ENCODE results near the gene LEF1. TPM values are rescaled to one million over a fixed set of nuclear protein-coding genes. Genes with fewer than 3 reads are reported as not detected.

Gene LEF1
- total and polyA plus RNA-seq, 2 donors (not counting 1 experiment from before 2014, with no cell fraction given), result 2.4 to 5.1 TPM

DNA sequence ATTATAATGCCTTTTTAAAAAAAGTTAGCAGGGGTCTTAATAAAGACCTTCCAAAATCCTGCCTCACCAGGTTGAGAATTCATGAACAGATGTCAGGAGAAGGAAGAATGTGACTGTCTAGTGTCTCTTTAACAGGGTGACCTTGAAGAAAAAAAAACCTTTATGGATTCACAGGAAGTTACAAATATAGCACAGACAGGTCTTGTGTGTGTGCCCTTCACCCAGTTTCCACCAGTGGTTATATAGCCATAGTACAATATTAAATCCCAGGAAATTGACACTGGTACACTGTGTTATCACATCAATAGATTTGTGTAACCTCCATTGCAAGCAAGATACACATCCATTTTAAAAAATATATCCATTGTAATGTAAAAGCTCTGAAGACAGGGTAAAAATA is 135.4 kb downstream of the LEF1 start:
- Histone ChIP-seq H3K4me2 (replicated peaks; ENCODE audit: low read depth, low read length, poor library complexity, severe bottlenecking) (no peak overlapping the region), H3K9me3 (ENCODE audit: control extremely low read depth in 1 of 3, control insufficient read depth in 2 of 3, insufficient read depth in 1 of 3, low read length in 2 of 3) (no peaks in the 10 kb centered on the region), H2AFZ (ENCODE audit: insufficient read depth, low read depth, low read length, poor library complexity, severe bottlenecking) (no peak overlapping the region), H4K20me1 (ENCODE audit: control insufficient read depth, insufficient read depth, low read length, poor library complexity, severe bottlenecking) (no peaks in the 10 kb centered on the region), H3K79me2 (ENCODE audit: control insufficient read depth, insufficient read depth, low read length) (no peaks in the 10 kb centered on the region), H3K27ac (ENCODE audit: low read length in 2 of 2) (no peak overlapping the region), H3K36me3 (replicated peaks in 1 of 2; ENCODE audit: control extremely low read depth in 1 of 2, control insufficient read depth in 1 of 2, extremely low read depth in 1 of 2, insufficient read depth in 2 of 2, low read length in 1 of 2) (peaks cover 1 to 30% of the 10 kb centered on the region in 2 experiments), H3K9ac (ENCODE audit: low read length) (no peak overlapping the region), H3K4me3 (ENCODE audit: control extremely low read depth in 1 of 5, extremely low read depth in 1 of 5, insufficient read depth in 1 of 5, low read depth in 2 of 5, low read length in 4 of 5) (no peak overlapping the region), H3K27me3 (replicated peaks in 1 of 4; ENCODE audit: control extremely low read depth in 1 of 4, control insufficient read depth in 3 of 4, insufficient read depth in 4 of 4, low read length in 3 of 4) (no peaks in the 10 kb centered on the region), H3K4me1 (ENCODE audit: control insufficient read depth in 2 of 2, insufficient read depth in 2 of 2, low read length in 2 of 2) (peaks cover 0 to 13% of the 10 kb centered on the region in 2 donors)
- TF ChIP-seq EZH2 (IDR thresholded peaks at IDR 0.05; ENCODE audit: borderline replicate concordance, insufficient read depth, low read depth, low read length, poor library complexity, severe bottlenecking), result no peak
- TF ChIP-seq, protein P1, sequence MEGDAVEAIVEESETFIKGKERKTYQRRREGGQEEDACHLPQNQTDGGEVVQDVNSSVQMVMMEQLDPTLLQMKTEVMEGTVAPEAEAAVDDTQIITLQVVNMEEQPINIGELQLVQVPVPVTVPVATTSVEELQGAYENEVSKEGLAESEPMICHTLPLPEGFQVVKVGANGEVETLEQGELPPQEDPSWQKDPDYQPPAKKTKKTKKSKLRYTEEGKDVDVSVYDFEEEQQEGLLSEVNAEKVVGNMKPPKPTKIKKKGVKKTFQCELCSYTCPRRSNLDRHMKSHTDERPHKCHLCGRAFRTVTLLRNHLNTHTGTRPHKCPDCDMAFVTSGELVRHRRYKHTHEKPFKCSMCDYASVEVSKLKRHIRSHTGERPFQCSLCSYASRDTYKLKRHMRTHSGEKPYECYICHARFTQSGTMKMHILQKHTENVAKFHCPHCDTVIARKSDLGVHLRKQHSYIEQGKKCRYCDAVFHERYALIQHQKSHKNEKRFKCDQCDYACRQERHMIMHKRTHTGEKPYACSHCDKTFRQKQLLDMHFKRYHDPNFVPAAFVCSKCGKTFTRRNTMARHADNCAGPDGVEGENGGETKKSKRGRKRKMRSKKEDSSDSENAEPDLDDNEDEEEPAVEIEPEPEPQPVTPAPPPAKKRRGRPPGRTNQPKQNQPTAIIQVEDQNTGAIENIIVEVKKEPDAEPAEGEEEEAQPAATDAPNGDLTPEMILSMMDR (IDR thresholded peaks at IDR 0.05), result no peak
- ATAC-seq (ENCODE audit: low read depth) (no peak), DNase-seq (no peak)
- Mint-ChIP-seq H3K27me3 (no peaks in the 10 kb centered on the region), H3K4me1 (peaks cover 10% of the 10 kb centered on the region), H3K27ac (no peak overlapping the region), H3K9me3 (ENCODE audit: insufficient read depth) (no peaks in the 10 kb centered on the region), H3K4me3 (no peak overlapping the region)
- ChIA-PET CTCF (interaction anchor here (5.4 kb wide), 1 partner anchor 13 kb away, joined by 26 read pairs; no protein-coding TSS in a partner anchor), POLR2A (no interaction called here)
- intact Hi-C loops (cut with micrococcal nuclease), result loop anchor here (5.0 kb wide), 1 partner anchor 539 kb away; no protein-coding TSS in a partner anchor

- H3K9ac ChIP-seq (ENCODE audit: low read length), result no peak overlapping the region
- no peak overlapping the region for H3K27ac Mint-ChIP-seq
- no peak overlapping the region for H3K4me3 Mint-ChIP-seq
- no peak overlapping the region for H3K4me3 ChIP-seq (ENCODE audit: control extremely low read depth in 1 of 5, extremely low read depth in 1 of 5, insufficient read depth in 1 of 5, low read depth in 2 of 5, low read length in 4 of 5)
- no peaks in the 10 kb centered on the region for H3K79me2 ChIP-seq (ENCODE audit: control insufficient read depth, insufficient read depth, low read length)
- H3K9me3 ChIP-seq (ENCODE audit: control extremely low read depth in 1 of 3, control insufficient read depth in 2 of 3, insufficient read depth in 1 of 3, low read length in 2 of 3), result no peaks in the 10 kb centered on the region
- ChIA-PET CTCF (interaction anchor here (5.4 kb wide), 1 partner anchor 11 kb away, joined by 26 read pairs; no protein-coding TSS in a partner anchor), POLR2A (no interaction called here)
- no peak overlapping the region for H2AFZ ChIP-seq (ENCODE audit: insufficient read depth, low read depth, low read length, poor library complexity, severe bottlenecking)
- TF ChIP-seq, protein P1 (IDR thresholded peaks at IDR 0.05), result no peak
- no peak for TF ChIP-seq EZH2 (IDR thresholded peaks at IDR 0.05; ENCODE audit: borderline replicate concordance, insufficient read depth, low read depth, low read length, poor library complexity, severe bottlenecking)
- peaks cover 10% of the 10 kb centered on the region for H3K4me1 Mint-ChIP-seq
- no peaks in the 10 kb centered on the region for H3K27me3 Mint-ChIP-seq
- H3K36me3 ChIP-seq (replicated peaks in 1 of 2; ENCODE audit: control extremely low read depth in 1 of 2, control insufficient read depth in 1 of 2, extremely low read depth in 1 of 2, insufficient read depth in 2 of 2, low read length in 1 of 2), result peaks cover 3 to 45% of the 10 kb centered on the region in 2 experiments
- H3K4me1 ChIP-seq (ENCODE audit: control insufficient read depth in 2 of 2, insufficient read depth in 2 of 2, low read length in 2 of 2), result peaks cover 0 to 12% of the 10 kb centered on the region in 2 donors
- H3K27me3 ChIP-seq (replicated peaks in 1 of 4; ENCODE audit: control extremely low read depth in 1 of 4, control insufficient read depth in 3 of 4, insufficient read depth in 4 of 4, low read length in 3 of 4), result no peaks in the 10 kb centered on the region
- no peak overlapping the region for H3K4me2 ChIP-seq (replicated peaks; ENCODE audit: low read depth, low read length, poor library complexity, severe bottlenecking)
- H3K27ac ChIP-seq (ENCODE audit: low read length in 2 of 2), result no peak overlapping the region
- DNase-seq (no peak), ATAC-seq (ENCODE audit: low read depth) (no peak)
- no peaks in the 10 kb centered on the region for H4K20me1 ChIP-seq (ENCODE audit: control insufficient read depth, insufficient read depth, low read length, poor library complexity, severe bottlenecking)
- intact Hi-C loops (cut with micrococcal nuclease), result loop anchor here (5.0 kb wide), 1 partner anchor 541 kb away; no protein-coding TSS in a partner anchor
- 100% methylated on average over 1 of the region's 4 CpGs for WGBS (ENCODE audit: insufficient coverage)
- no peaks in the 10 kb centered on the region for H3K9me3 Mint-ChIP-seq (ENCODE audit: insufficient read depth)
Observed at GRCh38 chr4:108031427-108032083, 137.2 kb downstream of the LEF1 start.

Measured in B cell (primary cell).